NCI-H2227 (cell line): ENCODE measurements around the gene SLC7A6OS.

Source experiments
- DNase-seq: peaks from one replicate; lab custom pipeline; 2025; ENCODE audit not compliant: unreplicated experiment; lab: John Stamatoyannopoulos, UW

SLC7A6OS gene

DNA sequence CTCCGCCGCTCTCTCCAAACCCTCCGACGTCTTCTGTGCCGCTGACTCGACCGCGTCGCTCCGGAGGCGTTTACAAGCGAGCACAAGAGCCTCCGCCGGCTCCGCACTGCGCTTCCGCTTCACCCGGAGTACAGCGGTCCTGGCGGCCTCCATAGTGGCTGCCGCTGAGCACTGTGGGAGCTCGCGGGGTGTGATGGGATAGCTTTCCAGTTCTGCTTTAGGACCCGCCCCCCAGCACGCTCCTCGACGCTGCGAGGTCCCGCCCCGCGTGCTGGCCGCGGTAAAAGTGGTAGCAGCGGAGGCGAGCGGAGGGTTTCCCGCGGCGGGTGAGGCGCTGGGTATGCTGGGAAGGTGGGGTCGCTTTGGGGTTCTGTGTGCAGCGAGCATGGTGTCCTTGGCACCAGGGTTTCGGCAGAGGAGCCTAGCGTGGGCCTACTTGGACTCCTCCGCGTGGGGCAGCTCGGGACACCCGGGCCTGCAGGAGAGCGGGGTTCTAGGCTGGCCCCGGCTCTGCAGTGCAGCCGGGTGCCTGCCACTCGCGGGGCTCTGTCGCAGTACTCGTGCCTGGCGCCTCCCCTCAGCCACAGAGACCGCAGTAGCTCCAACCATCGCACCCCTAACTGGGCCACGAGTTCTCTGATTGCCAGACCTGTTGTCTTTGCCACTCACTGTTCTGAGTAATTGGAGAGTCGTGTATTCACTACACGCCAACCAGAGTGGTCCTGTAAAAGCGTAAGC lies at the start of gene SLC7A6OS, which contains the start of gene PRMT7:
TSS of gene SLC7A6OS (minus strand) at position 173 of the 738 bp plus-strand sequence. CDS start at position 153, 20 bp downstream.
TSS of gene PRMT7 (plus strand) at position 246 of the 738 bp plus-strand sequence. CDS start 4,961 bp downstream, outside the sequence.
- DNase-seq: peak; percentile 92

DNA sequence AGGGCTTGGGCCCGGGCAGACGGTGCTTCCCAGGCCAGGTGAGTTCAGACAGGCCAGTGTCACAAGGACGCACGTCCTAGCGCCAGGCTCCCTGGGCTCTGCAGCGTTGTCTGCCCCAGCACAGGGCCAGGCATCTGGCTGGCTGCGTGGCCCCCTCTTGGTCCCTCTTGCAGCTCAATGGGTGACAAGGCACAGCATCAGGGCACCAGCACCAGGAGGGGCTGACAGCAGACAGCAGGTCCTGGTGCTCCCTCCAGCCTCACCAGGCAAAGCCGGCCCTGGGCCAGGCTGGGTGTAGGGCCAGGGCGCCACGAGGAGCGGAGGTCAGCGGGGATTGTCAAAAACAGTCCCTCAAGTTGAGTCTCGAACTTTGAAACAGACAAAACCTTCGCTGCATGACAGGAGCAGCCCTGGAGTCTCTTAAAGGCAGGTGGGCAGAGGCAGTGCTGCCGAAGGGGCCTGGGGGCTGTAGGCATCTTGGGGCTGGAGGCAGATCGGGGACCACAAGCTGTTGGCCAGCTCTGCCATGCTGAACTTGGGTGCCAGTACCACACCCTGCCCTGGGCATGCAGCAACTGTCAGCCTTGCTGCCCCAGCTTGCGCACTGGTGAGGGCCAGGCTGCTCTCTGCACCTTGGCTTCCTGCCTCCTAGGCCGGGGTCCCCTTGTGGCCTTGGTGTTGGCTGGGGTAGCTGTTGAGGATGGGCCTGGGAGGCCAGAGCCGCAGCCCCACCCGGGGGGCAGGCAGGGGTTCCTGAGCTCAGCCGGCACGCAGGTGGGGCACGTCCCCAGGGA lies 48.8 kb upstream of the SLC7A6OS start:
- no peak for DNase-seq

DNA sequence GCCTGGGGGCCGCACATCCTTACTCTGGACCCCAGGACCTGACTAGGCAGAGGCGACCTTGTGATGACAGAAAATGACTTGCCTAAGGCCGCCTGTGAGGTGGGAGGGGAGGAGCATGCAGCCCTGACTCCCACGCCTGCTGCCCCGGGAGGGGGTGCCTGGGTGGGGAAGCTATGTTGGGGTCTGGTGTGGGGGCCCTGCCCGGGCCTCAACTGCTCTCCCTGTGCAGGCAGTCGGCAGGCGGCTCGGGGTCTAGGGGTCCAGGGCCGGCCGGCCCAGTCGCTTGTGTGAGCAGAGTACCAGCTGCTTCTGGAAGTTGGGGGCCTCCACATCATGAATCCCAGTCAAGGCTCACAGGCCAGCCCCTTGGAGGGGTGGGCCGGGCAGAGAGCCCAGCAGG lies 48.2 kb upstream of the SLC7A6OS start:
- no peak for DNase-seq

DNA sequence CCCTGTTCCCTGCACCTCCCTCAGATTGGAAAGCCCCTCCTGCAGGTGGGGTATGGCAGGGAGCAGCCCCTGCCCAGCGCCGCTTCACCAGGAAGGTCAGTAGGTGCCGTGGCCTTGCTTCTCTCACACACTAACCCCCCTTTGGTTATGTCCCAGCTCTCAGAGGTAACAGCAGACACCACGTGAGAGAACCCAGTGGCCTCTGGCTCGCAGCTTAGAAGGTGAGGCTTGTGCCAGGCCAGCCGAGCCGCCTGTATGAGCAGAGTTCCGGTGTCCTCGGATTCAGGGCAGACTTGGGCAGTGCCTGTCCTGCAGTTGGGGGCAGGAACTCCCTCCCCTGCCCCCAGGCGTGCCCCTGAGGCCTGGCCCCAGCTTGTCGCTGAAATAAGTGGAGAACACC lies 47.2 kb upstream of the SLC7A6OS start:
- no peak for DNase-seq

DNA sequence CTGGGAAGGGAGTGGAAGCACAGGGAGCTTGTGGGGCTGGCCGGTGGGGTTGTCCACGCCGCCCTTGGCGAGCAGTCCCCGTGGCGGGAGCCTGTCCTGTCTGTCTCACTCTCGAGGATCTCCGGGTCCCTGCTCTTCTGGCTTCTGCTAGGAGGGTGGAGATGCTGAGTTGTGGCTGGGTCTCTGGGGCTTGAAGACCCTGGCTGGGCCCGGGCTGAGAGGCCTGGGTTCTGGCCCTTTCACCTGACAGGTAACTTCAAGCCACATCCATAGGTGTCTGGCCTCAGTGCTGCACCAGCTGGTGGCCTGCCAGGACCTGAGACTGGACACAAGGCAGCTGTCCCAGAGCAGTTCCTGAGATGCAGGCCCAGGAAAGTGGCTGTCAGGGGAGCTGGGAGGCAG lies 46.8 kb upstream of the SLC7A6OS start:
- DNase-seq: no peak

DNA sequence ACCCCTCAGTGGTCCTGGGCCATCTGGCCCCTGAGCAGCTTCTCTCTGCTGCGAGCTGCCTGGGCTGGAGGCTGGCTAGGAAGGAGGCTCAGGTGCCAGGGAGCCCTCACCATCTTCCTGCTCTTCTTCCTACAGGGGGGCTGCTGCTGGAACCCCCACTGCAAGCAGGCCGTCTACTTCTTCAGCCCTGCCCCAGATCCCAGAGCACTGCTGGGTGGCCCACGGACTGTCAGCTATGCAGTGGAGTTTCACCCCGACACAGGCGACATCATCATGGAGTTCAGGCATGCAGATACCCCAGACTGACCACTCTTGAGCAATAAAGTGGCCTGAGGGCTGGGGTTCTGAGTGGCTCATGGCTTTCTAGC lies 46.2 kb upstream of the SLC7A6OS start:
- no peak for DNase-seq

DNA sequence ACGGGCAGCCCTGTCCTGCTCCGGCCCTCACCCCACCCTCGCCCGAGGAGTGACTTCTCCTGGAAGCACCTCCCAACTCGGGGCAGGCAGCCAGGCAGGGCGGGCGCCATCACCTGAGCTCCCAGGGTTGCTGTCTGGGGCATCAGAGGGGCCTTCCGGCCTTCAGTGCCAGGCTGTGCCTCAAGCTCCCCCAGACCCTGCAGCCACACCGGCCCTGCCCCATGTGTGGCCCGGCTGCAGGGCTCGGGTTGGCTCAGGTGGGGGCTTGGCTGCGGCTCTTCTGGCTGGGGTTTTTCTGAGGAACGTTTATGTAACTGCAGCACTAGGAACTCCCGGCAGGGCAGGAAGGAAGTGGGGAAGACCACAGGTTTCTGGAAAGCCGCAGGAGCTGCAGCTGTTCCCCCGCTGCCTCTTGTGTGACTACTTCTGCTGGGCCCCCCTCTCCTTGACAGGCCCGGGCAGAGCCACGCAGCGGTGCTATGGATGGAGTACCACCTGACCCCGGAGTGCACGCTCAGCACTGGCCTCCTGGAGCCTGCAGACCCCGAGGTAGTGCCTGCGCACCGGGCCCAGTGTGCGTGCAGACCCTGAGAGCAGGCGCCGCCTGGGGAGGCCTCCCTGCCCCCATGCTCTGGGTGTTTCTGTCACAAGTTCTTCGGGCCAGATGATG lies 45.6 kb upstream of the SLC7A6OS start:
- no peak for DNase-seq

DNA sequence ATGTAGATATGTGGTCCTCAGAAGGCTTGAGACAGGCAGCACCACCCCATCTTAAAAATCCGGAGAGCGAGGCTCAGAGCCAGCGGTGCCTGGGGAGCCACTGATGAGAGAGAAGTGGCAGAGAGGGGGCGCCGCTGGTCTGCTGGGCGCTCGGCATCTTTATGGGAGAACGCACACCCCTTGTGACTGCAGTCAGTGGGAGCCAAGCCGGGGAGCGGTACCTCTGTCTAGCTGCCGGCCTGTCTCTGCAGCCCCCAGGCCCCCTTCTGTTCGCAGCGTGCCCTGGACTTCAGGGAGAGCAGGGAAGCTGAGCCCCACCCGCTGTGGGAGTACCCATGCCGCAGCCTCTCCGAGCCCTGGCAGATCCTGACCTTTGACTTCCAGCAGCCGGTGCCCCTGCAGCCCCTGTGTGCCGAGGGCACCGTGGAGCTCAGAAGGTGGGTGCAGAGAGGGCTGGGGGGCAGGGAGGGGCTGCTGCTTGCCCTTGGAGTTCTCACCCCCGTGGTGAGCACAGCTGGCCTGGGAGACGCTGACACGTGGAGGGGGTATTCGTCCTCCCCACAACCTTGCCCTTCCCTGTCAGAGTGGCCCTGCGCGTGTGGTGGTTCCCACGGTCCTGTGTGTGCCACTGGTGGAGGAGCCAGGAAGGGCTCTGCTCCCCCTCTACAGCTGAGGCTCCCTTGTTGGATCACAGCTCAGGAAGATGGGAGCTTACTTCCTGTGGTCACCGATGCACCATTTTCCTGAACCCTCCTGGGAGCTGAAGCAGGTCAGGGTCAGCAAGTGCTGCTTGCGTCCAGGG lies 44.9 kb upstream of the SLC7A6OS start:
- DNase-seq: no peak

DNA sequence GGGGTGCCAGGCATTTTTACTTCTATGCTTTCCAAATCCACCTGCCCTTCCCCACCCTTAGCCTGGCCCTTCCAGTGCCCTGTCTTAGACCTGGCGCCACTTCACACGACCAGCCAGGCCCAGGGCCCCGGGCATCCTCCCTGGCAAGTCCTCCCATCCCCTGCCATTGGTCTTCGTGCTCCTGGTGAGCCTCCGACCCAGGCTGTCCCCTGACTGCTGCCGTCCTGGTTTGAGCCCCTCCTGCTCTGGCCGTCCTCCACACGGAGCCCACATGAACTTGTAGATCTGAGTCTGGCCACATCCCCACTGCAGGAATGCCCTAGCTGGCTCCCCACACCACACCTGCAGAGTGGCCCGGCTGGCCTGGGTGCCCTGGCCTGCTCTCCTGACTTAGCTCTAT lies 44.1 kb upstream of the SLC7A6OS start:
- no peak for DNase-seq

DNA sequence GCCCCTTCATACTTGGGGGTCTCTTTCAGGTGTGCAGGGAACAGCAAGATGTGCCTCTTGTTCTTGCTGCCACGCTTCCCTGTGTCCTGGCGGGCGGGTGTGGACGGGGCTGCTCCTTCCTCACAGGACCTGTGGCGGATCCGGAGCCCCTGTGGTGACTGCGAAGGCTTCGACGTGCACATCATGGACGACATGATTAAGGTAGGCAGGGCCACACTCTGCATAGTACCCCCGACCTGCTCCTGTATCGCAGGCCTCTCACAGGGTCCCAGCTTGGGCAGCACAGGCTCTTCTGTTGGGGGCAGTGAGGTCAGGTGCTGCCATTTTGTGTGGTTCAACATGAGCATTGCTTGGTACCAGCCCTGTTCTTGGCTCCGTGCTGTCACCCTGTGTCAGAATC lies 42.6 kb upstream of the SLC7A6OS start:
- DNase-seq: no peak

DNA sequence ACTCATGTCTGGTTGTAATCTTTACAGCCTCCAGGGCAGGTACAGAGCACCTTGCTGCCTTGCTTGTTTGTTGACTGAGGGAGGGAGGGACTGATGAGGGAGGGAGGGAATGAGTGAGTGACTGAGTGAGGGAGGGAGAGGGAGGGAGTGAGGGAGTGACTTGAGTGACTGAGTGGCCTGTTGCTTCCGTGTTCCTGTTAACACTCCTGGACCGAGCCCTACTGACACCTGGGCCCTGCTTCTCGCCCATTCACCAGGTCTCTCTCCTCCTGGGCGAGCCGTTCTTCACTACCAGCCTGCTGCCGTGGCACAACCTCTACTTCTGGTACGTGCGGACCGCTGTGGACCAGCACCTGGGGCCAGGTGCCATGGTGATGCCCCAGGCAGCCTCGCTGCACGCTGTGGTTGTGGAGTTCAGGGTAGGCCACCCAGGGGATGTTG lies 41.3 kb upstream of the SLC7A6OS start:
- no peak for DNase-seq

DNA sequence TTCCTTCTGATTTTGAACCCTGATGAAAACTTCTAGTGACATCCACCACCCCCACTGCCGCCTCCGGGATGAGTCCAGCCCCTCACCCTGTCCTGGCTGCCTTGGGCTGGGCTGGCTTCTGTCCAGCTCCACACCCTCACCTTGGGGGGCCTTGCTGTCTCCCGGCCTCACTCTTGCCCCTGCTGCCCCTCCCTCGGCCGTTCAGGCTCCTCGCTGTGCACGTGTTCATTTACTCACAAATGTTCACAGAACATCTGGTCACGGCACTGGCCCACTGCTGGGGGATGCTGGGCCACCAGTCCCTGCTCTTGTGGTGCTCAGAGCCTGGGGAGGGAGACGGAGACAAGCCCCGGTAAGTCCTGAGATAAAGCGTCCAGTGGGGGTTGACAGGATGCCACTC lies 40.7 kb upstream of the SLC7A6OS start:
- DNase-seq: no peak

DNA sequence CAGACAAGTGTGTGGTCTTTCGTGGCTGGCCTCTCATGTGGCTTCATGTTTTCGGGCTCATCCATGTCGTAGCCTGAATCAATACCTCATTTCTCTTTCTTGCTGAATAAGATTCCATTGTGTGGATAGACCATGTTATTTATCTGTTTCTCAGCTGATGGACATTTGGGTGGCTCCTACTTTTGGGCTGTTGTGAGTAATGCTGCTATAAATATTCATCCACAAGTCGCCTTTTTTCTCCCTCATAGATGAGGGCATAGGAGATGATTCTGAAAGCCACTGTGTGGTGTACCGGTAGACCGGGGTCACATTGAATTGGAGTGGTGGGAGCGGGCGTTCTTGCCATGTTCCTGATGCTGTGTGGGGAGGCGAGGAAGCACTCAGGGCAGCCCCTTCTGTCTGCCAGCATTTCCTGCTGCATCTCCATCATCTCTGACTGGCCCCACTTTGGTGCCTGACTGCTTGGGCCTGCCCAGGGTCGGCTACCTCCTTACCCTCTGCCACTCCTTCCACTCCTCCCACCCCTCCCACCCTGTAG lies 40.1 kb upstream of the SLC7A6OS start:
- DNase-seq: no peak

DNA sequence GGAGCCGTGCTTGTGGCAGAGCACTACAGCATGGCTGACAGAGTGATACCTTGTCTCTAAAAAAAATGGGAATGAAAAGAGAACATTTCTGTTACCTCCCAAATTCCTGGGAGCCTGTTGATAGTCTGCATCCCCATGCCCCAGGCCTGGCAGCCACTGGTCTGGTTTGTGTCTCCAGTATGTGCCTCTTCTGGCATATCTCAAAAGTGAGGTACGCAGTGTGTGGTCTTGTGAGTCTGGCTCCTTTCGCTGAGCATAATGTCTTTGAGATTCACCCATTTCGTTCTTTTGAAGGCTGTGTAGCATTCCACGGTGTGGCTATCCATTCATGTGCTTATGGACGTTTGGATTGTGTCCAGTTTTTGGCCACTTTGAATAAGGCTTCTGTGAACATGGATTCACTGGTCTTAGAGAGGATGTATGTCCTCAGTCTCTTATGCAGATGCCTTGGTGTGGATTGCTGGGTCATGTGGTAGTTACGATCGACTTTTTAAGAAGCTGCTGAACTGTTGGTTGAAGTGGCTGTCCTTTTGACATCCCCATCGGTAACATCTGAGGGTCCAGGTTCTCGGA lies 39.2 kb upstream of the SLC7A6OS start:
- no peak for DNase-seq

DNA sequence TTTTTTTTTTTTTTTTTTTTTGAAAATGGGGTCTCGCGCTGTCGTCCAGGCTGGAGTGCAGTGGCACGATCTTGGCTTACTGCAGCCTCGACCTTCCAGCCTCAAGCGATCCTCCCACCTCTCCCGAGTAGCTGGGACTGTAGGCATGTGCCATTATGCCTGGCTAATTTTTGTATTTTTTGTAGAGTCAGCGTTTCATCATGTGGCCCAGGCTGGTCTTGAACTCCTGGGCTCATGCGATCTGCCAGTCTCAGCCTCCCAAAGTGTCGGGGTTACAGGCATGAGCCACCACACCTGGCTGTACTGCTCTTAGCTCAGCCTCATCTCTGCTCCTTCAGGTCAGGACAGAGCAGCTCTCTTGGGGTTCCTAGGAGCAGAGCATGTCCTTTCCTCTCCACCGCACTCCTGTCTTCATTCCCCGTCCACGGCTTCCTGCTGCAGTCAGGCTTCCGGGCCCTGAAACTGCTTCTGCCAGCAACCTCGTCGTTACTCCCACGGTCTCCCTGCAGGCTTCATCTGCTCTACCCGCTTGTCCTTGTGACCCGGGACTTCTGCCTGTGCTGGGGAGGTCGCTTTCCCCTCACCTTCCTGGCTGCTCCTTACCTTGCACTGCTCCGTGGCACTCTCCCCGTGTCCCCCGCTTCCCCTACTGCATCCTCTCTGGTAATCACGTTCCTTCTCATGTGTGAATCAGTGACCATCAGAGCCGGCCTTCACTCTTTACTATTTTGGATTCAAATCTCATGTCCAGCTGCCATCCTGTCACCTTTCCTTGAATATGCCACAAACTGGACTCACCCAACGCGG lies 38.1 kb upstream of the SLC7A6OS start:
- DNase-seq: no peak

DNA sequence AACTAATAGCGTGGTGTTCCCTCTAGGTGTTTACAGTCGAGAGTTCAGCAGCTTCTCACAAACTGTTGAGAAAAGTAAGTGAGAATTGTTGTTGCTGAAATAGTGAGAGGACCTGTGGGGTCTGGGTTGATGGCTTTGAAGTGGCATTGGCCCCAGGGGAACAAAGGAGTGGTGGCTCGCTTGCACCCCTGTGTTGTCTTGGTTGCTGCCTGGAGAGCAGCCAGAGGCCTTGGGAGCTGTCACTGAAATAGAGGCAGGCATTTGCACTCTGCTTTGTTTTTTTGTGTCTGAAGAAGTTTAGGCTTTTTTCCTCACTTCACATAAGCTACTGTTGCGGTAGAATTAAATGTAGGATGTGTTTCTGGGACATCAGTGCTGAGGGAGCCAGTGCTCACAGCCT lies 36.9 kb upstream of the SLC7A6OS start:
- no peak for DNase-seq

DNA sequence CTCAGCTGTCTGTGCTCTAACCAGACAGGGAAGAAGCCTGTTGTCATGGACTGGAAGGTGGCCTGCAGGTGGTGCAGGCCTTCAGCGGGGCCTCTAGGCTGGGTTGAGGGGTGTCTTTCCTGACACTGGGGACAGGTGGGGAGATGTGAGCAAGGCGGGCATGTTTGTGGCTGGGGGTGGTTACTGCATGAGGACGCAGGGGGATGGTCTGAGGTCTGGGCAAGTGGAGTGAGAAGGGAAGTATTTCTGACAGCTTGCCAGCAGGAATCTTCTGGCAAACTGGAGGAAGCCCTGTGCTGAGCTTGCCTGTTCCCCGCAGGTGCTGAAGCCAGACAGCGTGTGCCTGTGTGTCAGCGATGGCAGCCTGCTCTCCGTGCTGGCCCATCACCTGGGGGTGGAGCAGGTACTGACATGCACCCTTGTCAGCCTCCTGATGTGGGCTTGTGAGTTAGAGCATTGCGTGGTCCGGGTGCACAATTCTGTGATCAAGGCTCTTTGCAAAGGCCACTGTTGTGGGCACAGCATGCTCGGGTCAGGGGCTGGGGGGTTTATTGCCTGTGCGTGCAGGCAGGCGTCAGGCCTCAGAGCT lies 36.2 kb upstream of the SLC7A6OS start:
- DNase-seq: no peak

DNA sequence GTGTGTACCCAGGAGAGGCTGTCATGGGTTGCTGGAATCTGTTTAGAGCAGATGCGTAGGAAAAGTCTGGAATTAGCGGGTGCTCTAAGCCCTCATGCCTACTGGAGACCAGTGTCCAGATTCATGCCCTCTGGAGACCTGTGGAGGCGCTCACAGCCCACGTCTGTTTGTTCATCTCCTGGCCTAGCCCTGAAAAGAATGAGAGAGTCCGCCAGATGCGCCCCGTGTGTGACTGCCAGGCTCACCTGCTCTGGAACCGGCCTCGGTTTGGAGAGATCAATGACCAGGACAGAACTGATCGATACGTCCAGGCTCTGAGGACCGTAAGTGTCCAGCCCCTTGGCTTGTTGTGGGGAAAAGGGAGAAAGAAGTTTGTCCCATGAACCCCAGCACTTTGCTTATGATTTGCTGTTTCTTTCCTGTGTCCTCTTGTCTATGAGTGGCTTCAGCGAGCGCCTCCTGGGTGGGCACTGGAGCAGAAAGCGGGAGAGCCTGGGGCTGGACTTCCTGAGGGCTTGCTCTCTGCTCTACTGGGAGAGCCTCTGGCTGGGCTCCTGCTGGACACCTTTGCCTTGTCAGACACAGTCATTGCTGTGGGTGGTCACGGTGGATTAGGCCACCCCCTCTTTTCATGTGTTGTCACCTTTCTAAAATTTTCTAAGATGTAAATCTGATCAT lies 35.4 kb upstream of the SLC7A6OS start:
- no peak for DNase-seq
